GM18505 (cell line): Measurements from ENCODE around the gene PLCB1.
A peak's percentile ranks its signal among the peaks of the same experiment; 100 is the strongest.

Experiments
- ATAC-seq: cut with Tn5 transposase; IDR thresholded peaks from one replicate; pipeline ENCODE4 v1.9.1; 2021; ENCODE audit not compliant: unreplicated experiment
- POLR2A ChIP-seq: IDR thresholded peaks from 4 replicates; pipeline ENCODE4 v1.6.1; 2011; ENCODE audit warnings: borderline replicate concordance; ENCODE audit not compliant: insufficient read depth, insufficient read length; ENCODE audit errors: extremely low read depth

Gene PLCB1

DNA sequence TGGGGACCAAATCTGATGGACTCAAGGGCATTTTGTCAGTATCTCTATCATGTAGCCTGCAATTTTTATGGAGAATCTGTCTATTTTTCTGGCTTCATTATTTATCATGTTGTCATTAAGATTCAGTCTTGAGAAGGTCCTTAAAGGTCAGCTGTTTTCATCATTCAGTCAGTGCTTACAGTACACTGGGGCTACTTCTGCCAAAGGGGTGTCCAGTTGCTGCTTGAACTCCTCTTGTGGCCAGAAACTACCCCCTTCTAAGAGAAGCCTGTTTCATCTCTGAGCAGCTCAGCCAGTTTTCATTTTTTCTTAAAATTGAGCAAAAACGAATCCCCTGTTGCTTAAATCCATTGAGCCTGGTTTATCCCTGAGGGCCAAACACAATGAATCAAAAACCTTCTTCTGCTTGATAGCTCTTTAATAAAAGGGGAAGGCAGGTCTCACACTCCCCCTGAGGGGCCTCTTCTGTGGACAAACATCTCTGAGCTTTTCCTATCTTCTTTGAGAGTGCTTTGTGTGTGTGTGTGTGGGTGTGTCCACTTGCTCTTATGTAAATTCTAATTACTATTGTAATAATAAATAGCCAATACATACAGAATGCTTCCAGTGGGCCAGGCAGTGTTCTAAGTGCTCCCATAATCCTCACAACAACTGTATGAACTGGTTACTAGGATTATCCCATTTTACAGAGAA is 172.2 kb downstream of the PLCB1 start:
- ATAC-seq = no peak
- no peak for TF ChIP-seq POLR2A

- ATAC-seq = peak; percentile 98
- TF ChIP-seq POLR2A = no peak
Observed at GRCh38 chr20:8305449-8305978, 173.4 kb downstream of the PLCB1 start.

GRCh38 chr20:8306937-8307336 is 174.9 kb downstream of the PLCB1 start:
- no peak for ATAC-seq
- TF ChIP-seq POLR2A = no peak

DNA sequence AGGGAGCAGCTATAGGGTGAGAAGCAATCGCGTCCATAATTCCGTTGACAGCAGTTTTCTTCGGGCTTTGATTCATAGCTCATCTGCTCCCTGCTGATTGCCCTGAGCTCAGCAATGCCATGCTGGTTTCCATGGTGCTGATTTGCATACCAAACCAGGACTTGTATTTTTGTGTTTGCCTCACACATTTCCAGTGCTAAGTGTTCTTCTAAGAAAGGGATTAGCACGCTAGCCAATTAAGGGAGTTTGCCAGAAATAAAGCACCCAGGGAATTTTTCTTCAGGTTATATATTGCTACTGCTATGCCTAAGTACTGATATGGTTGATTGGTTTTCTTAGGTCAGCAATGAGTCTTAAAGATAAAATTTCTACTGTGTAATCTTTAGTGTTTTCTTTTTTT is 177.6 kb downstream of the PLCB1 start:
- no peak for ATAC-seq

DNA sequence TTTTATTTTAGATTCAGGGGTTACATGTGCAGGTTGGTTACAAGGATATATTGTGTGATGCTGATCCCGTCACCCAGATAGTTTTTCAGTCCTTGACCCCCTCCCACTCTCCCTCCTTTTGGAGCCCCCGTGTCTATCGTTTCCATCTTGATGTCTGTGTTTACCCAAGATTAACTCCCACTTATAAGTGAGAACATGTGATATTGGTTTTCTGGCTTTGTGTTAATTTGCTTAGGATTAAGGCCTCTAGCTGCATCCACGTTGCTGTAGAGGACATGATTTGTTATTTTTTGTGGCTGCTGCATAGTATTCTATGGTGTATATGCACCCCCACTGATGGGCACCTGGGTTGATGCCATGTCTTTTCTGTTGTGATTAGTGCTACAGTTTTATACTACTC is 178.6 kb downstream of the PLCB1 start:
- no peak for ATAC-seq
- TF ChIP-seq POLR2A = no peak

More for the DNA sequence above, 177.6 kb downstream of the PLCB1 start:
- TF ChIP-seq POLR2A = no peak

- ATAC-seq = no peak
- TF ChIP-seq POLR2A = no peak
Observed at GRCh38 chr20:8313073-8313472, 181.0 kb downstream of the PLCB1 start.

- no peak for ATAC-seq
- TF ChIP-seq POLR2A = no peak
Observed at GRCh38 chr20:8315639-8316573, 183.8 kb downstream of the PLCB1 start.

GRCh38 chr20:8317448-8317847 is 185.4 kb downstream of the PLCB1 start:
- ATAC-seq = no peak

GRCh38 chr20:8318965-8319625 is 187.0 kb downstream of the PLCB1 start:
- TF ChIP-seq POLR2A = no peak
- ATAC-seq = no peak

More at GRCh38 chr20:8317448-8317847, 185.4 kb downstream of the PLCB1 start:
- no peak for TF ChIP-seq POLR2A

DNA sequence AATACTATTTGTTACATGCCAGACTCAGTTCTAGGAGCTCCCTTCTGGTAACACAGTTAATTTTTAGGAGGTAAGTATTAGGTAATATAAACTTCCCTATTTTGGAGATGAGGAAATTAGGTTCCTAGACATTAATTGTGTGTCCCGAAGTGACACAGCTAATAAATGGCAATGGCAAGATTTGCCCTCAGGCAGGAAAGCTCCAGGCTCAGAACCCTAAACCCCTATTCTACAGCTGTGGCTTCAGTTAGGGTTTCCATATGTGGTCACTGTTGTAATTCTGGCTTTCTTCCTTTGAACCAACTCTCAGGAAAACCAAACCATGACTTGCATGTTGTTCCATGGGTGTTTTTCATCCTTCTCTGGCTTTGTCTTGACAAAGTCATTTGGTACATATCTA is 188.2 kb downstream of the PLCB1 start:
- no peak for TF ChIP-seq POLR2A
- ATAC-seq = no peak

DNA sequence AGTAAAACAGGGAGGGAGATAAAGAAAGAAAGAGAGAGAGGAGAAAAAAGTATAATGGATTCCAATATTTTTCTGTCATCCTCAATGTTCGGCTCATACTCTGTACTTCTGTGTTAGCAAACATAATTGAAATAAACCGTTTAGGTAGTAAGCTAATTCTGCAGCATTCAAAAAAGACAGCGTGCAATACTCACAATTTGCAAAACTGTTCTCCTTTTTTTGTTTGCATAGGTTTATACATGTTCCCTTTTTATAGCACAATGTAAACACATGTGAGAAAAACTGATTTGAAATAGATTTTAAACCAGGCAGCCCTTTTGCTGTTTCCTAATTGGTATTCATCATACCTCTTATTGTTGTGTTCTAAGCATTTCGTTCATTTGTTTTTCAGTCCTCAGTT is 188.9 kb downstream of the PLCB1 start:
- no peak for ATAC-seq
- TF ChIP-seq POLR2A = no peak

DNA sequence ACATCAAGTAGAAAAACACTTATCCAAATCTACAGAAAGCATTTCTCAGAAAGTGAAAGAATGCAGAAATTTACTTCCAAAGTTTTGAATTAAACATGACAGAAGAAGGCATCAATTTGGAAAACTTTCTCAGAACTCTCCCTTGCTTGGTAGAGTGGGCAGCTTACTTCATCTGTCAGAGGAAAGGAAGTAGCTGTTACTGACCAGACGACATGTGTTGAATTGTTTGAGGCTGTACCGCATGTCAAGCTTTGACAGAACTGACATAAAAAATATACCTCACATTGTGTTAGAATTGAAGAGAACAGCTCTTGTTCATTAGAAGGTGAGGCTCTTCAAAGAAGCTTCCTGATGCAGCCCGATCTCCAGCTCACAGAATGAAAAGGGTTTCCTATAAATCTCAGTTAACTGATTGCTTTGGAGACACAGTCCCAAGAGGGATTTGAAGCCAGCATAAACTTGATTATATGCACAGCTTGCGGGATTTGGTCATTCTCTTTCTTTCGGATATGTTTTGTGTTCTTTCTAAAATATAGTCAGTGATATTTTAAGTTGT is 190.7 kb downstream of the PLCB1 start:
- TF ChIP-seq POLR2A = no peak
- no peak for ATAC-seq

GRCh38 chr20:8326191-8326590 is 194.1 kb downstream of the PLCB1 start:
- TF ChIP-seq POLR2A = no peak
- ATAC-seq = no peak

- no peak for TF ChIP-seq POLR2A
- no peak for ATAC-seq
Observed at GRCh38 chr20:8326899-8327298, 194.8 kb downstream of the PLCB1 start.

GRCh38 chr20:8328189-8328588 is 196.1 kb downstream of the PLCB1 start:
- no peak for ATAC-seq
- no peak for TF ChIP-seq POLR2A
